ENCODE measurements around the gene KIAA1210.
"Not testable (repeated sequence)": the region's sequence is repeated elsewhere in the genome, so short reads cannot be mapped to it uniquely, and the experiment has no call there.

Gene KIAA1210

DNA sequence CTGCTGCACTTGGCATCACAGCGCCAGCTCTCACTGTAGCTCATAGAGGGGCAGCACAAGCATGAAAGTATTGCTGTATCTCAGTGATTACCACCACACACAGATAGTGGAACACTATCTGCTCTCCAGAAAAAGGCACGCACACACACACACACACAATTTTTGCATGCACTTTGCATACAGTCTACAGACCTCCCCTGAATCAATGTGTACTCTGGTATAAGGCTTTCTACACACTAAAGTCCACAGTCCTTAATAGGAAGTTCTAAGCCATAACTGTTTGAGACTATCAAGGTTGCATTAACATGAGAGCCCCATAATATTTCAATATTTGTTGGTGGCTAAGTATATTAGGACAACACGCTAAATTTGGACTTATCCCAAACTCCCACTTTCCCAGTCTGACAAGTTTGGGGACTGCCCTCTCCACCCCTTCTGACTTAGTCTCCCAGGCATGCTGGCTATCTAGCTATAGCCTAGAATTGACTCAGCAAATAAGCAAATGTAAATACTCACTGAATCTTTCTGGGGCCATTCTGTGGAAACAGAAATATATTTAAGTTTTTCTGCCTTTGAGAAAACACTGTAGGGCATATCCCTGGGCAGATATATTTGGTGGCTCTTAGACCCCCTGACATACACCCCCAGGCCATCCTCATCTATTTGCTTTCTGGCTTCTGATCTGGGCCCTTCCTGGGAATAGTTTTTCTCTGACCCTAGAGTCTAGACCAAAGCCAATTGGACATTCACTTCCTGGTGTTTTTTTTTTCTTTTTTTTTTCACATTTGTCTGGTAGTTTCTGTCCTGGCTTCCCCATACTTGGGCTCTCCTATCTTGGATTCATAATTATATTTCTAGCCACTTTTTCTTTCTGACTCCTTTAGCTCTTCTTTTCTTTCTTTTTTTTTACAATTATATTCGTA is 91.2 kb downstream of the KIAA1210 start:
- no peak for DNase-seq (ENCODE audit: low read depth)

DNA sequence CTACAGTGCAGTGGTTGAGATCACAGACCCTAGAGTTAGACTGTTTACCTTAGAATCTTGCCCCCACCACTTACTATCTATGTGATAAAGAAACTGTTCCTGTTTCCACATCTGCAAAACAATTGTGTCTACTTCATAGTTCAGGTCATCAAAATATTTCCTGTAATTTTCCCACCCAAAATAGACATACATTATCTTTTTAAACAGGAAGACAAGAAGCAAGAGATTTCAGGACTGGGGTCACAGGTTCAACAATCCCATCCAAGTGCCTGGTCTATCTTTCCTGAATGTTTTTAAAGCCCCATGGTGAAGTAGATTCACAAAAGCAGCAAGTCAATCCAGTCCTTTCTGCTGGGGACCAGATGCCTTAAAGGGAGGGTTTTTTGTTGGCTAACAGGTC is 96.6 kb downstream of the KIAA1210 start:
- DNase-seq (ENCODE audit: low read depth) = no peak

DNA sequence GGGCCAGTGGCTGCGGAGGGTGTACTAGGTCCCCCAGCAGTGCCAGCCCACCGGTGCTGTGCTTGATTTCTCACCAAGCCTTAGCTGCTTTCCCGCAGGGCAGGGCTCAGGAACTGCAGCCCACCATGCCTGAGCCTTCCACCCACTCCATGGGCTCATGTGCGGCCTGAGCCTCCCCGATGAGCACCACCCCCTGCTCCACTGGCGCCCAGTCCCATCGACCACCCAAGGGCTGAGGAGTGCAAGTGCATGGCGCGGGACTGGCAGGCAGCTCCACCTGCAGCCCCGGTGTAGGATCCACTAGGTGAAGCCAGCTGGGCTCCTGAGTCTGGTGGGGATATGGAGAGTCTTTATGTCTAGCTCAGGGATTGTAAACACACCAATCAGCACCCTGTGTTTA is 98.0 kb downstream of the KIAA1210 start:
- not testable (repeated sequence) for DNase-seq (ENCODE audit: low read depth)

DNA sequence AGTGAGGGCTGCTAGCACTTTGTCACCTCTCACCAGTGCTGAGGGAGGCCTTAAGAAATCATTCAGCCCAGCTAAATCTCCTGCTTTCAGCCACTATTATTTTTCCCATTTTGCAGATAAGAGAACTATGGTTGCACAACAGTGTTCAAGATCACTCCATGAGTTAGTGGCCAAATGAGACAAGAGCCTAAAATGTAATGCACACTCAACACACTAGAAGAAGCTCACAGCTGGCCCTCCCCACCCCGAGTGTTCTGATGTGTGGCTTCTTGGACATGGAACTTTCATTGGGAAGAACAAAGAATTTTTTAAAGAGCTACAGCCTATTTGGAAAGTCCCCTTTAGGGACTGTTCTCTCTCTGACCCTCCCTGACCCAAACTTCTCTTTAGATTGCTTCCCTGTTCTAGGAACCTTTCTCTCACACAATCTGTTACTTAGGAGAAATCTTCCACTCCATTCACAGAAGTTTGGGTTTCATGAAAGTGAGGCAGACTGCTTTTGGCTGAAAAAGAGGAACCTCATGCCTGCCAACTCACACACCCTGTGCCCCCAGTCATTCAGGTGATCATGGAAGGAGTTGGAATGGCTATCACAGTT is 98.8 kb downstream of the KIAA1210 start:
- no peak for DNase-seq (ENCODE audit: low read depth)
